Mononuclear cell (primary cell): Measurements from ENCODE around the gene TSPAN32. TPM values are rescaled to one million over a fixed set of nuclear protein-coding genes. Genes with fewer than 3 reads are reported as not detected.

Source experiments
- H3K27me3 ChIP-seq: 2 replicates; pipeline ENCODE4 v1.6.0; 2011; ENCODE audit warnings: low read length, control low read depth; ENCODE audit not compliant: insufficient read depth
- H3K4me1 ChIP-seq: 2 replicates; pipeline ENCODE4 v1.5.1; 2011; ENCODE audit warnings: mild to moderate bottlenecking, low read length, control low read depth; ENCODE audit not compliant: insufficient read depth
- H3K4me3 ChIP-seq: 2 replicates; pipeline ENCODE4 v1.5.1; 2011; ENCODE audit warnings: mild to moderate bottlenecking, low read length, moderate library complexity
- H3K9me3 ChIP-seq: 2 replicates; pipeline ENCODE4 v1.5.1; 2011; ENCODE audit warnings: low read depth, mild to moderate bottlenecking, control low read depth, low read length
- total RNA-seq: library from RNA; depleted of rRNA; stranded (reverse); fragments of >200 nt; gene quantifications from one replicate; pipeline ENCODE4 v1.2.3, GENCODE V29; 2012

Gene TSPAN32
- total RNA-seq, 1 donor: 21.6 TPM

- H3K4me3 ChIP-seq: peak overlapping the region; percentile 62
- H3K27me3 ChIP-seq: no peaks in the 10 kb centered on the region
- no peaks in the 10 kb centered on the region for H3K9me3 ChIP-seq
- H3K4me1 ChIP-seq: peaks cover 74% of the 10 kb centered on the region
Measured at GRCh38 chr11:2302306-2302895, 588 bp downstream of the TSPAN32 start.

- Histone ChIP-seq H3K27me3 (no peaks in the 10 kb centered on the region), H3K4me1 (peaks cover 77% of the 10 kb centered on the region), H3K9me3 (no peaks in the 10 kb centered on the region), H3K4me3 (peak overlapping the region; percentile 62)
Measured at GRCh38 chr11:2302896-2303626, 1.2 kb downstream of the TSPAN32 start.

GRCh38 chr11:2303627-2304505 lies 2.1 kb downstream of the TSPAN32 start:
- peaks cover 69% of the 10 kb centered on the region for H3K4me1 ChIP-seq
- no peaks in the 10 kb centered on the region for H3K27me3 ChIP-seq
- H3K4me3 ChIP-seq: peak overlapping the region; percentile 62
- H3K9me3 ChIP-seq: no peaks in the 10 kb centered on the region

- Histone ChIP-seq H3K4me1 (peaks cover 61% of the 10 kb centered on the region), H3K9me3 (no peaks in the 10 kb centered on the region), H3K27me3 (no peaks in the 10 kb centered on the region), H3K4me3 (no peak overlapping the region)
Measured at GRCh38 chr11:2304506-2305139, 2.8 kb downstream of the TSPAN32 start.

- Histone ChIP-seq H3K9me3 (no peaks in the 10 kb centered on the region), H3K4me3 (peak overlapping the region; percentile 13), H3K27me3 (no peaks in the 10 kb centered on the region), H3K4me1 (peaks cover 59% of the 10 kb centered on the region)
Measured at GRCh38 chr11:2305140-2305778, 3.4 kb downstream of the TSPAN32 start.

- Histone ChIP-seq H3K4me3 (peak overlapping the region; percentile 13), H3K27me3 (no peaks in the 10 kb centered on the region), H3K4me1 (peaks cover 54% of the 10 kb centered on the region), H3K9me3 (no peaks in the 10 kb centered on the region)
Measured at GRCh38 chr11:2305788-2306451, 4.1 kb downstream of the TSPAN32 start.

- H3K4me1 ChIP-seq: peaks cover 54% of the 10 kb centered on the region
- no peaks in the 10 kb centered on the region for H3K9me3 ChIP-seq
- H3K27me3 ChIP-seq: no peaks in the 10 kb centered on the region
- H3K4me3 ChIP-seq: no peak overlapping the region
Measured at GRCh38 chr11:2306452-2306823, 4.6 kb downstream of the TSPAN32 start.

GRCh38 chr11:2306877-2307500 lies 5.2 kb downstream of the TSPAN32 start:
- H3K4me3 ChIP-seq: no peak overlapping the region
- H3K27me3 ChIP-seq: no peaks in the 10 kb centered on the region
- H3K4me1 ChIP-seq: peaks cover 54% of the 10 kb centered on the region
- no peaks in the 10 kb centered on the region for H3K9me3 ChIP-seq

GRCh38 chr11:2307501-2308331 lies 5.9 kb downstream of the TSPAN32 start:
- Histone ChIP-seq H3K4me3 (no peak overlapping the region), H3K9me3 (no peaks in the 10 kb centered on the region), H3K27me3 (no peaks in the 10 kb centered on the region), H3K4me1 (peaks cover 52% of the 10 kb centered on the region)

GRCh38 chr11:2308713-2309112 lies 6.9 kb downstream of the TSPAN32 start:
- H3K27me3 ChIP-seq: no peaks in the 10 kb centered on the region
- peaks cover 42% of the 10 kb centered on the region for H3K4me1 ChIP-seq
- H3K9me3 ChIP-seq: no peaks in the 10 kb centered on the region
- H3K4me3 ChIP-seq: no peak overlapping the region

GRCh38 chr11:2309251-2310072 lies 7.6 kb downstream of the TSPAN32 start:
- Histone ChIP-seq H3K4me1 (peaks cover 35% of the 10 kb centered on the region), H3K9me3 (no peaks in the 10 kb centered on the region), H3K4me3 (no peak overlapping the region), H3K27me3 (no peaks in the 10 kb centered on the region)

GRCh38 chr11:2310073-2310785 lies 8.4 kb downstream of the TSPAN32 start:
- Histone ChIP-seq H3K9me3 (no peaks in the 10 kb centered on the region), H3K4me3 (no peak overlapping the region), H3K27me3 (no peaks in the 10 kb centered on the region), H3K4me1 (peaks cover 27% of the 10 kb centered on the region)
